Smooth muscle cell (in vitro differentiated cells): ENCODE results near the gene PPCS. TPM values are rescaled to one million over a fixed set of nuclear protein-coding genes. Genes with fewer than 3 reads are reported as not detected.
A peak's percentile ranks its signal among the peaks of the same experiment; 100 is the strongest.

ENCODE experiments used
- DNase-seq: peaks from one replicate; lab custom pipeline; 2025; ENCODE audit not compliant: unreplicated experiment; lab: John Stamatoyannopoulos, UW
- H2AFZ ChIP-seq: fragments of 200-600 bp; sonication (generic); 2 replicates; pipeline ENCODE4 v1.6.0; 2016; ENCODE audit warnings: antibody characterized with exemption, low read depth, mild to moderate bottlenecking
- H3F3A ChIP-seq: fragments of 200-600 bp; sonication (generic); 2 replicates; pipeline ENCODE4 v1.6.0; 2017; ENCODE audit warnings: antibody characterized with exemption, low read depth
- H3K27ac ChIP-seq: fragments of 200-600 bp; sonication (generic); 2 replicates; pipeline ENCODE4 v1.5.1; 2016; ENCODE audit warnings: low read depth, mild to moderate bottlenecking
- H3K27me3 ChIP-seq: fragments of 200-600 bp; sonication (generic); 2 replicates; pipeline ENCODE4 v1.6.1; 2016; ENCODE audit warnings: low read depth, mild to moderate bottlenecking
- H3K36me3 ChIP-seq: fragments of 200-600 bp; sonication (generic); 2 replicates; pipeline ENCODE4 v1.5.1; 2016; ENCODE audit warnings: low read depth
- H3K4me1 ChIP-seq: fragments of 200-600 bp; sonication (generic); 2 replicates; pipeline ENCODE4 v1.5.1; 2016; ENCODE audit warnings: low read depth
- H3K4me2 ChIP-seq: fragments of 200-600 bp; sonication (generic); 2 replicates; pipeline ENCODE4 v1.6.0; 2016; ENCODE audit warnings: mild to moderate bottlenecking
- H3K4me3 ChIP-seq: fragments of 200-600 bp; sonication (generic); 2 replicates; pipeline ENCODE4 v1.5.1; 2016; ENCODE audit warnings: mild to moderate bottlenecking
- H3K79me2 ChIP-seq: fragments of 200-600 bp; sonication (generic); 2 replicates; pipeline ENCODE4 v1.6.0; 2016; ENCODE audit warnings: low read depth, mild to moderate bottlenecking
- H3K9ac ChIP-seq: fragments of 200-600 bp; sonication (generic); 2 replicates; pipeline ENCODE4 v1.6.0; 2016; ENCODE audit warnings: low read depth
- H3K9me3 ChIP-seq: fragments of 200-600 bp; sonication (generic); replicated peaks from 2 replicates; pipeline ENCODE4 v1.5.1; 2016; ENCODE audit warnings: low read depth
- H4K20me1 ChIP-seq: fragments of 200-600 bp; sonication (generic); 2 replicates; pipeline ENCODE4 v1.6.0; 2016; ENCODE audit warnings: low read depth
- CTCF ChIP-seq: fragments of 200-600 bp; sonication (generic); IDR thresholded peaks from 2 replicates; pipeline ENCODE4 v1.5.1; 2017; ENCODE audit warnings: borderline replicate concordance, mild to moderate bottlenecking, antibody characterized with exemption; ENCODE audit not compliant: insufficient read depth, poor library complexity, severe bottlenecking
- WGBS: methylation state at CpG from one replicate; pipeline ENCODE4 v1.1.7; 2016; ENCODE audit warnings: low lambda C conversion rate; 5-methylcytosine and 5-hydroxymethylcytosine counted together
- polyA plus RNA-seq: library from polyadenylated mRNA; unstranded; fragments of >200 nt; fragmentation: Nextera tagmentation; extraction: Ambion mirVana; gene quantifications from 2 replicates; pipeline ENCODE4 v1.2.1, GENCODE V29; 2016
- total RNA-seq: library from RNA; depleted of rRNA; stranded (reverse); fragments of >200 nt; gene quantifications from 2 replicates; pipeline ENCODE4 v1.2.3, GENCODE V29; 2014

PPCS gene
- total and polyA plus RNA-seq, 2 experiments from 2014 or later, result 42.6 to 73.3 TPM

- peak; percentile 17 for DNase-seq
Observed at GRCh38 chr1:42420911-42421585, 35.3 kb upstream of the PPCS start.

GRCh38 chr1:42422737-42423136 is 33.6 kb upstream of the PPCS start:
- H3K4me2 ChIP-seq, result no peak overlapping the region
- WGBS, result 83% methylated on average over 9 of the region's 9 CpGs
- no peak for DNase-seq
- no peaks in the 10 kb centered on the region for H4K20me1 ChIP-seq
- H3K9ac ChIP-seq, result no peak overlapping the region
- H2AFZ ChIP-seq, result no peak overlapping the region
- H3F3A ChIP-seq, result no peaks in the 10 kb centered on the region
- no peaks in the 10 kb centered on the region for H3K9me3 ChIP-seq
- no peak for TF ChIP-seq CTCF
- H3K27ac ChIP-seq, result no peak overlapping the region
- H3K27me3 ChIP-seq, result no peaks in the 10 kb centered on the region
- H3K36me3 ChIP-seq, result no peaks in the 10 kb centered on the region
- H3K4me1 ChIP-seq, result peaks cover 12% of the 10 kb centered on the region
- no peak overlapping the region for H3K4me3 ChIP-seq
- no peaks in the 10 kb centered on the region for H3K79me2 ChIP-seq

More at GRCh38 chr1:42420911-42421585, 35.3 kb upstream of the PPCS start:
- Histone ChIP-seq H3F3A (no peaks in the 10 kb centered on the region), H2AFZ (no peak overlapping the region), H4K20me1 (no peaks in the 10 kb centered on the region), H3K27ac (peak overlapping the region; percentile 71), H3K4me3 (no peak overlapping the region), H3K4me2 (peak overlapping the region; percentile 81), H3K9ac (no peak overlapping the region), H3K27me3 (no peaks in the 10 kb centered on the region), H3K4me1 (peaks cover 12% of the 10 kb centered on the region), H3K36me3 (no peaks in the 10 kb centered on the region), H3K9me3 (no peaks in the 10 kb centered on the region), H3K79me2 (no peaks in the 10 kb centered on the region)
- 40% methylated on average over 10 of the region's 10 CpGs for WGBS
- TF ChIP-seq CTCF, result no peak

- H4K20me1 ChIP-seq, result no peaks in the 10 kb centered on the region
- no peak for TF ChIP-seq CTCF
- H3K36me3 ChIP-seq, result no peaks in the 10 kb centered on the region
- 88% methylated on average over 3 of the region's 3 CpGs for WGBS
- H3K9ac ChIP-seq, result no peak overlapping the region
- peak overlapping the region; percentile 4 for H3K4me2 ChIP-seq
- H3K27me3 ChIP-seq, result no peaks in the 10 kb centered on the region
- H3K9me3 ChIP-seq, result no peaks in the 10 kb centered on the region
- H2AFZ ChIP-seq, result peak overlapping the region; percentile 31
- no peaks in the 10 kb centered on the region for H3K79me2 ChIP-seq
- peaks cover 12% of the 10 kb centered on the region for H3K4me1 ChIP-seq
- no peaks in the 10 kb centered on the region for H3F3A ChIP-seq
- H3K4me3 ChIP-seq, result no peak overlapping the region
- no peak overlapping the region for H3K27ac ChIP-seq
- no peak for DNase-seq
Observed at GRCh38 chr1:42423681-42424080, 32.7 kb upstream of the PPCS start.

- Histone ChIP-seq H2AFZ (peak overlapping the region; percentile 31), H3K27me3 (no peaks in the 10 kb centered on the region), H3K9ac (no peak overlapping the region), H3K27ac (no peak overlapping the region), H3K4me2 (peak overlapping the region; percentile 4), H3F3A (no peaks in the 10 kb centered on the region), H3K4me3 (no peak overlapping the region), H3K9me3 (no peaks in the 10 kb centered on the region), H3K79me2 (no peaks in the 10 kb centered on the region), H3K36me3 (no peaks in the 10 kb centered on the region), H4K20me1 (no peaks in the 10 kb centered on the region), H3K4me1 (peaks cover 12% of the 10 kb centered on the region)
- no peak for DNase-seq
- no peak for TF ChIP-seq CTCF
- 76% methylated on average over 4 of the region's 4 CpGs for WGBS
Observed at GRCh38 chr1:42424201-42424600, 32.1 kb upstream of the PPCS start.
